H1 (cell line): Measurements from ENCODE around the gene GOLGA6L10. TPM values are rescaled to one million over a fixed set of nuclear protein-coding genes. Genes with fewer than 3 reads are reported as not detected.

Experiments
- CTCF ChIA-PET: fragments of 300-600 bp; sonication (Branson Sonifier 250); formaldehyde crosslinking; loops from one replicate; lab custom pipeline; 2021; ENCODE audit not compliant: partially characterized antibody; lab: Charles Lee
- POLR2A ChIA-PET: fragments of 300-600 bp; sonication (Branson Sonifier 250); formaldehyde crosslinking; loops from one replicate; lab custom pipeline; 2021; ENCODE audit warnings: inconsistent platforms; ENCODE audit not compliant: partially characterized antibody; lab: Charles Lee
- DNase-seq, 2 experiments: peaks; one replicate each; pipeline versions ENCODE4 v3.0.0 to v3.0.0-alpha.2; 2010 to 2022; ENCODE audit warnings: low spot score in 2 of 2, low read depth in 1 of 2, mixed read lengths in 1 of 2
- FAIRE-seq: peaks from 2 replicates; lab custom pipeline; 2011; peaks lifted over from hg19 to GRCh38; lab: Jason Lieb, UNC
- H2AFZ ChIP-seq: 2 replicates; pipeline ENCODE4 v1.8.1; 2012; ENCODE audit warnings: low read length, inconsistent platforms
- H2AK5ac ChIP-seq: 2 replicates; pipeline ENCODE4 v1.6.1; 2013; ENCODE audit warnings: low read depth, low read length
- H2BK120ac ChIP-seq: replicated peaks from 2 replicates; pipeline ENCODE3; 2013; ENCODE audit warnings: low read depth, low read length, inconsistent platforms
- H2BK12ac ChIP-seq: 2 replicates; pipeline ENCODE4 v1.6.1; 2013; ENCODE audit warnings: low read depth, low read length
- H2BK15ac ChIP-seq: 2 replicates; pipeline ENCODE4 v1.6.1; 2013; ENCODE audit warnings: low read length
- H2BK20ac ChIP-seq: 2 replicates; pipeline ENCODE4 v1.6.1; 2013; ENCODE audit warnings: low read length
- H2BK5ac ChIP-seq: 2 replicates; pipeline ENCODE4 v1.6.1; 2013; ENCODE audit warnings: low read depth, low read length
- H3K14ac ChIP-seq: 2 replicates; pipeline ENCODE4 v1.6.1; 2013; ENCODE audit warnings: inconsistent platforms; ENCODE audit not compliant: insufficient read length
- H3K18ac ChIP-seq: 2 replicates; pipeline ENCODE4 v1.6.1; 2013; ENCODE audit warnings: low read length; ENCODE audit errors: extremely low read depth
- H3K23ac ChIP-seq: 2 replicates; pipeline ENCODE4 v1.6.1; 2013; ENCODE audit warnings: inconsistent platforms; ENCODE audit not compliant: insufficient read length
- H3K23me2 ChIP-seq: 2 replicates; pipeline ENCODE4 v1.6.1; 2013; ENCODE audit warnings: low read depth, low read length
- H3K27ac ChIP-seq: 2 replicates; pipeline ENCODE4 v1.6.1; 2011; ENCODE audit warnings: low read depth, low read length, inconsistent platforms
- H3K27me3 ChIP-seq, 4 experiments: replicated peaks in 1 of 4; 1 replicate in 1 of 4; 2 replicates in 3 of 4; pipeline versions ENCODE4 v1.6.1 to v1.8.1; 2011 to 2013; ENCODE audit warnings: low read length in 3 of 4, mild to moderate bottlenecking in 3 of 4, inconsistent platforms in 2 of 4, mixed read lengths in 2 of 4, moderate library complexity in 1 of 4; ENCODE audit not compliant: control insufficient read depth in 3 of 4, insufficient read depth in 3 of 4; ENCODE audit errors: extremely low read depth in 1 of 4
- H3K36me3 ChIP-seq, 4 experiments: 2 replicates each; pipeline versions ENCODE4 v1.6.1 to v1.8.1; 2011 to 2013; ENCODE audit warnings: mild to moderate bottlenecking in 4 of 4, low read length in 3 of 4, moderate library complexity in 2 of 4, control low read depth in 1 of 4, inconsistent platforms in 1 of 4; ENCODE audit not compliant: insufficient read depth in 4 of 4, control insufficient read depth in 2 of 4
- H3K4ac ChIP-seq: replicated peaks from 2 replicates; pipeline ENCODE3; 2013; ENCODE audit warnings: low read length, low read depth, mixed read lengths, inconsistent platforms; ENCODE audit not compliant: insufficient read length
- H3K4me1 ChIP-seq, 4 experiments: replicated peaks in 1 of 4; 1 replicate in 1 of 4; 2 replicates in 3 of 4; pipeline versions ENCODE4 v1.6.1 to v1.8.1; 2011 to 2013; ENCODE audit warnings: low read length in 3 of 4, inconsistent platforms in 2 of 4, mixed read lengths in 1 of 4; ENCODE audit not compliant: insufficient read depth in 4 of 4, control insufficient read depth in 3 of 4
- H3K4me2 ChIP-seq, 2 experiments: 2 replicates each; pipeline versions ENCODE4 v1.6.1 to v1.8.1; 2011 to 2013; ENCODE audit warnings: low read depth in 2 of 2, low read length in 2 of 2, control low read depth in 1 of 2, inconsistent platforms in 1 of 2, mild to moderate bottlenecking in 1 of 2; ENCODE audit not compliant: insufficient read depth in 1 of 2
- H3K4me3 ChIP-seq, 4 experiments: fragments of 200-600, 300-600 bp in 1 of 4; sonication (generic), shearing (Covaris generic), sonication (Bioruptor Twin) in 1 of 4; 2 replicates each; pipeline versions ENCODE4 v1.5.1 to v1.8.1; 2011 to 2016; ENCODE audit warnings: low read length in 4 of 4, low read depth in 3 of 4, control low read depth in 2 of 4, inconsistent platforms in 2 of 4, mild to moderate bottlenecking in 2 of 4, mixed read lengths in 1 of 4, moderate library complexity in 1 of 4; ENCODE audit not compliant: insufficient read depth in 2 of 4; ENCODE audit errors: extremely low read depth in 1 of 4
- H3K56ac ChIP-seq: replicated peaks from 2 replicates; pipeline ENCODE3; 2013; ENCODE audit warnings: low read depth, mild to moderate bottlenecking, mixed read lengths, low read length, inconsistent platforms; ENCODE audit not compliant: insufficient read length
- H3K79me1 ChIP-seq: 2 replicates; pipeline ENCODE4 v1.6.1; 2013; ENCODE audit warnings: low read depth, low read length, control low read depth
- H3K79me2 ChIP-seq, 2 experiments: 2 replicates each; pipeline versions ENCODE4 v1.6.1 to v1.8.1; 2012 to 2013; ENCODE audit warnings: low read length in 2 of 2, mild to moderate bottlenecking in 2 of 2, inconsistent platforms in 1 of 2; ENCODE audit not compliant: insufficient read depth in 2 of 2, control insufficient read depth in 1 of 2
- H3K9ac ChIP-seq, 4 experiments: replicated peaks in 1 of 4; 1 replicate in 1 of 4; 2 replicates in 3 of 4; pipeline versions ENCODE4 v1.6.1 to v1.8.1; 2011 to 2013; ENCODE audit warnings: low read depth in 3 of 4, low read length in 3 of 4, control low read depth in 2 of 4, mild to moderate bottlenecking in 2 of 4, moderate library complexity in 2 of 4, inconsistent platforms in 1 of 4; ENCODE audit errors: extremely low read depth in 1 of 4
- H3K9me3 ChIP-seq, 2 experiments: 2 replicates each; pipeline versions ENCODE4 v1.6.1 to v1.8.1; 2012 to 2013; ENCODE audit warnings: mild to moderate bottlenecking in 2 of 2, moderate library complexity in 2 of 2, control low read depth in 1 of 2, inconsistent platforms in 1 of 2, low read depth in 1 of 2, low read length in 1 of 2, mixed read lengths in 1 of 2; ENCODE audit not compliant: insufficient read depth in 2 of 2
- H4K20me1 ChIP-seq, 2 experiments: replicated peaks in 1 of 2; 2 replicates each; pipeline versions ENCODE3 to v1.8.1; 2011 to 2013; ENCODE audit warnings: inconsistent platforms in 2 of 2, low read length in 2 of 2, mild to moderate bottlenecking in 1 of 2; ENCODE audit not compliant: insufficient read depth in 2 of 2, control insufficient read depth in 1 of 2
- H4K5ac ChIP-seq: 2 replicates; pipeline ENCODE4 v1.6.1; 2013; ENCODE audit warnings: low read length, low read depth, mixed read lengths, inconsistent platforms; ENCODE audit not compliant: insufficient read length
- H4K8ac ChIP-seq: 2 replicates; pipeline ENCODE4 v1.8.0; 2013; ENCODE audit warnings: mild to moderate bottlenecking, moderate library complexity, low read length, inconsistent platforms; ENCODE audit not compliant: insufficient read depth; ENCODE audit errors: extremely low read depth
- H4K91ac ChIP-seq: replicated peaks from 2 replicates; pipeline ENCODE3; 2013; ENCODE audit warnings: low read length, mixed read lengths, inconsistent platforms; ENCODE audit not compliant: insufficient read length
- BRCA1 ChIP-seq: IDR thresholded peaks from 2 replicates; pipeline ENCODE4 v1.6.1; 2012; ENCODE audit warnings: low read depth, low read length, improper control_type of control experiment
- CHD1 ChIP-seq: IDR thresholded peaks from 2 replicates; pipeline ENCODE4 v1.6.1; 2012; ENCODE audit warnings: low read depth, low read length, improper control_type of control experiment
- KDM5A ChIP-seq: fragments of 200-600 bp; IDR thresholded peaks from 2 replicates; pipeline ENCODE4 v1.7.1; 2012; ENCODE audit warnings: mild to moderate bottlenecking, low read length, inconsistent platforms, mixed read lengths
- ZNF274 ChIP-seq: IDR thresholded peaks from 2 replicates; pipeline ENCODE4 v1.7.0; 2012; ENCODE audit warnings: low read length, borderline replicate concordance; ENCODE audit errors: extremely low read depth
- WGBS, 2 experiments: shearing (Covaris generic) in 1 of 2; methylation state at CpG; one replicate each; pipeline versions ENCODE4 v1.1.6 to v1.1.7; 2013 to 2015; ENCODE audit warnings: low lambda C conversion rate in 2 of 2, mixed read lengths in 2 of 2, inconsistent platforms in 1 of 2, low coverage in 1 of 2, missing lambda C conversion rate in 1 of 2; ENCODE audit not compliant: insufficient replicate concordance in 2 of 2, insufficient coverage in 1 of 2, insufficient read length in 1 of 2; ENCODE audit errors: extremely low coverage in 1 of 2, missing lambda C conversion rate in 1 of 2; 5-methylcytosine and 5-hydroxymethylcytosine counted together
- polyA plus RNA-seq, 7 experiments: library from polyadenylated mRNA; depleted of rRNA in 3 of 7; stranded (reverse) in 5 of 7; unstranded in 2 of 7; fragments of >200 nt in 5 of 7; fragments of 200-250 nt in 2 of 7; gene quantifications; 1 replicate in 5 of 7; 2 replicates in 1 of 7; 4 replicates in 1 of 7; pipeline versions ENCODE4 v1.2.1 to v1.2.3, GENCODE V29; 2011 to 2013; ENCODE audit warnings: missing spikeins in 2 of 7, mixed read lengths in 2 of 7
- total RNA-seq: library from RNA; stranded (reverse); fragmentation: NEBNext Ultra II Directional; extraction: Animal tissue kit (Norgen Biotek cat#: 25700); gene quantifications from 2 replicates; pipeline ENCODE4 v1.2.1, GENCODE V29; 2021
- TF ChIP-seq, protein P1 (sequence below): IDR thresholded peaks from 2 replicates; pipeline ENCODE4 v1.6.1; 2012; ENCODE audit warnings: inconsistent platforms

GOLGA6L10 gene
- total and polyA plus RNA-seq, 2 of the 8 experiments (the other 6 are each of a cell fraction or from before 2014, with no cell fraction given): 0.91 to 4.0 TPM

- FAIRE-seq (no peak), DNase-seq (no peak)
- WGBS, 2 experiments: 88% methylated on average over 4 of the region's 4 CpGs; no CpG with 5 or more reads in 1 of the 2 experiments
- H3K23ac ChIP-seq: no peak overlapping the region
- no peak overlapping the region for H3K18ac ChIP-seq
- peaks cover 0 to 5% (median 0%) of the 10 kb centered on the region in 4 experiments; a peak in 1 of 7 replicates for H3K4me1 ChIP-seq
- H3K27me3 ChIP-seq: no peaks in the 10 kb centered on the region
- H2BK120ac ChIP-seq: no peak overlapping the region
- CTCF ChIA-PET: no interaction called here
- no peak overlapping the region for H2AFZ ChIP-seq
- peaks cover 0 to 2% of the 10 kb centered on the region in 2 experiments for H4K20me1 ChIP-seq
- no peaks in the 10 kb centered on the region for H3K79me1 ChIP-seq
- no peak overlapping the region for H3K9ac ChIP-seq
- TF ChIP-seq BRCA1: no peak
- no peak for TF ChIP-seq KDM5A
- TF ChIP-seq, protein P1, sequence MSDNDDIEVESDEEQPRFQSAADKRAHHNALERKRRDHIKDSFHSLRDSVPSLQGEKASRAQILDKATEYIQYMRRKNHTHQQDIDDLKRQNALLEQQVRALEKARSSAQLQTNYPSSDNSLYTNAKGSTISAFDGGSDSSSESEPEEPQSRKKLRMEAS: no peak
- TF ChIP-seq ZNF274: no peak
- no peak for TF ChIP-seq CHD1
- H2AK5ac ChIP-seq: no peak overlapping the region
- no peak overlapping the region for H3K4ac ChIP-seq
- H3K79me2 ChIP-seq: peaks cover 0 to 39% of the 10 kb centered on the region in 2 experiments; a peak in 2 of 4 replicates
- H2BK20ac ChIP-seq: no peak overlapping the region
- no peak overlapping the region for H4K91ac ChIP-seq
- H3K56ac ChIP-seq: no peak overlapping the region
- no peaks in the 10 kb centered on the region for H3K23me2 ChIP-seq
- H2BK15ac ChIP-seq: no peak overlapping the region
- no peak overlapping the region for H3K27ac ChIP-seq
- no peak overlapping the region for H3K4me2 ChIP-seq
- no peak overlapping the region for H4K8ac ChIP-seq
- no peak overlapping the region for H4K5ac ChIP-seq
- H3K4me3 ChIP-seq: no peak overlapping the region
- POLR2A ChIA-PET: no interaction called here
- no peaks in the 10 kb centered on the region for H3K9me3 ChIP-seq
- H3K14ac ChIP-seq: no peak overlapping the region
- H3K36me3 ChIP-seq: no peaks in the 10 kb centered on the region
- H2BK5ac ChIP-seq: no peak overlapping the region
- no peak overlapping the region for H2BK12ac ChIP-seq
Observed at GRCh38 chr15:82393671-82394070, 44.4 kb upstream of the GOLGA6L10 start.
